CD8-positive, alpha-beta memory T cell (primary cell): ENCODE data around the gene OSBP2. TPM values are rescaled to one million over a fixed set of nuclear protein-coding genes. Genes with fewer than 3 reads are reported as not detected.
A peak's percentile ranks its signal among the peaks of the same experiment; 100 is the strongest.

Source experiments
- CTCF ChIA-PET: fragments of 350-600 bp; sonication (Branson Sonifier 250); formaldehyde crosslinking; loops from one replicate; lab custom pipeline; 2021; ENCODE audit warnings: antibody characterized with exemption; lab: Charles Lee
- POLR2A ChIA-PET: fragments of 350-600 bp; sonication (Branson Sonifier 250); formaldehyde crosslinking; loops from one replicate; lab custom pipeline; 2021; ENCODE audit warnings: antibody characterized with exemption; lab: Charles Lee
- DNase-seq, 5 donors: peaks; one replicate each; pipeline versions ENCODE4 v3.0.0 to v3.0.0-alpha.2; 2020 to 2022; ENCODE audit warnings: mixed read lengths in 1 of 5
- H3K27ac ChIP-seq: one replicate; pipeline ENCODE4 v1.7.0; 2013; ENCODE audit warnings: low read depth, mild to moderate bottlenecking, low read length, moderate library complexity
- H3K27me3 ChIP-seq: 2 replicates; pipeline ENCODE4 v1.7.0; 2013; ENCODE audit warnings: low read length, mild to moderate bottlenecking; ENCODE audit not compliant: insufficient read depth, poor library complexity, severe bottlenecking
- H3K36me3 ChIP-seq: 2 replicates; pipeline ENCODE4 v1.7.0; 2013; ENCODE audit warnings: mild to moderate bottlenecking, low read length, moderate library complexity; ENCODE audit not compliant: insufficient read depth
- H3K4me1 ChIP-seq: 2 replicates; pipeline ENCODE4 v1.7.0; 2013; ENCODE audit warnings: mild to moderate bottlenecking, low read length, moderate library complexity; ENCODE audit not compliant: insufficient read depth
- H3K4me3 ChIP-seq: 2 replicates; pipeline ENCODE4 v1.7.0; 2013; ENCODE audit warnings: mild to moderate bottlenecking, low read length
- H3K9me3 ChIP-seq: 2 replicates; pipeline ENCODE4 v1.7.0; 2013; ENCODE audit warnings: mild to moderate bottlenecking, low read length
- H3K27ac Mint-ChIP-seq, 8 donors: one replicate each; pipeline ENCODE4 v1.8.0; 2020 to 2021; ENCODE audit warnings: mixed read lengths in 8 of 8, mild to moderate bottlenecking in 6 of 8, inconsistent platforms in 3 of 8, moderate library complexity in 3 of 8
- H3K27me3 Mint-ChIP-seq, 2 donors: one replicate each; pipeline ENCODE4 v1.8.0; 2020 to 2021; ENCODE audit warnings: mixed read lengths in 2 of 2, mild to moderate bottlenecking in 1 of 2, moderate library complexity in 1 of 2
- H3K36me3 Mint-ChIP-seq, 3 donors: one replicate each; pipeline ENCODE4 v1.8.0; 2020 to 2021; ENCODE audit warnings: mixed read lengths in 3 of 3, inconsistent platforms in 1 of 3, mild to moderate bottlenecking in 1 of 3
- H3K4me1 Mint-ChIP-seq, 3 donors: one replicate each; pipeline ENCODE4 v1.8.0; 2020 to 2021; ENCODE audit warnings: mixed read lengths in 3 of 3, inconsistent platforms in 1 of 3, mild to moderate bottlenecking in 1 of 3
- H3K4me3 Mint-ChIP-seq, 7 donors: one replicate each; pipeline ENCODE4 v1.8.0; 2020 to 2021; ENCODE audit warnings: mixed read lengths in 7 of 7, mild to moderate bottlenecking in 6 of 7, moderate library complexity in 4 of 7, inconsistent platforms in 2 of 7
- H3K9me3 Mint-ChIP-seq, 5 donors: one replicate each; pipeline ENCODE4 v1.8.0; 2020 to 2022; ENCODE audit warnings: mixed read lengths in 5 of 5, mild to moderate bottlenecking in 3 of 5, moderate library complexity in 2 of 5, inconsistent platforms in 1 of 5
- polyA plus RNA-seq: library from polyadenylated mRNA; unstranded; fragments of 300-500 nt; fragmentation: Illumina TruSeq; gene quantifications from one replicate; pipeline ENCODE4 v1.2.3, GENCODE V29; 2021
- total RNA-seq, 2 experiments: library from RNA; stranded (reverse); gene quantifications; one replicate each; pipeline ENCODE4 v1.2.3, GENCODE V29; 2021

The OSBP2 gene
- total and polyA plus RNA-seq, 3 experiments from 2014 or later: 0.66 to 0.74 (median 0.74) TPM

DNA sequence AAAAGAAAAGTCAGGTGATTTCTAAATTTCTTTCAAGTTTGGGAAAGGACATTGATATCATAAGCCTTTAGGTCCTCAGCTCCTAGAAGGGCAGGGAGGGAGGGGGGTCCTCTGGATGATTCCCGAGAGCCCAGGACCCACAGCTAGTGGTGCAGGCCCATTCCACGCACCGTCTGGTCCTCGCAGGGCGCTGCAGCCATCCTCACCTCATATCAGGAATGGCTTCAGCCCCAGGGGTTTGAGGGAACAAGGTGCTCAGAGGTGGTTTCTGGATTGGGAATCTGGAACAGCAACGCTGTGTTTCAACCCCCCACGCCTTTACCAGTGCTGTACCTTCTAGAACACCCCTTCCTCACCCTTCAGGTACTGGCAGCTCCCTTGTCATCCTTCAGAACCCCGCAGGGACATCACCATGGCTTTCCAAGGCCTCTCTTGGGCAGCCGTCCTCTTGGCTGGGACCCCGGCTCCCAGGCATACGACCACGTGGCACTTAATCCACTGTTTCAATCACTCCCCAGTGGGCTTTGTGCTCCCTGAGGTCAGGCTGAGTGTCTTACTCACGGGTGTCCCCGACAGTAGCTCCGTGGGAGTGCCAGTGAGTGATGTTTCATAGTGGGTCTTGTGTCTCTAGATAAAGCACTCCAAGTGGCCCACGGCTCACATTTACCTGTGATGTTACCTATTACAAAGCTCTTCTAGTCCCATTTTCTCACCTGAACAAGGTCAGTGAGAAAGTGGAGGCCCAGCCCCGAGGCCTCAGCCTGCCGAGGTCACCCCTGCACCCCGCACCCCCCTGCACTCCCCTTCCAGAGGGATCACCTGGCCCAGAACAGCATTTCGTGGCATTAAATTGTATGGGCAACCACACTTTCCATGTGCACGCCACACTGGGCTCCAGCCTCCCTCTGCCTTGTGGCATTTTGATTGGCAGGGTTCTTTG lies 180.0 kb downstream of the OSBP2 start:
- H3K9me3 Mint-ChIP-seq: no peaks in the 10 kb centered on the region
- Histone ChIP-seq H3K36me3 (no peaks in the 10 kb centered on the region), H3K27me3 (no peaks in the 10 kb centered on the region), H3K4me3 (no peak overlapping the region), H3K9me3 (no peaks in the 10 kb centered on the region), H3K4me1 (no peaks in the 10 kb centered on the region), H3K27ac (no peak overlapping the region)
- H3K4me1 Mint-ChIP-seq: no peaks in the 10 kb centered on the region
- DNase-seq: no peak
- ChIA-PET CTCF (interaction anchor here (0.5 kb wide), 1 partner anchor 334 kb away, joined by 3 read pairs; no protein-coding TSS in a partner anchor), POLR2A (no interaction called here)
- H3K27ac Mint-ChIP-seq: peak overlapping the region in 1 of 8 donors; percentile 14
- no peaks in the 10 kb centered on the region for H3K36me3 Mint-ChIP-seq
- peaks cover 0 to 3% of the 10 kb centered on the region in 2 donors for H3K27me3 Mint-ChIP-seq
- no peak overlapping the region for H3K4me3 Mint-ChIP-seq

DNA sequence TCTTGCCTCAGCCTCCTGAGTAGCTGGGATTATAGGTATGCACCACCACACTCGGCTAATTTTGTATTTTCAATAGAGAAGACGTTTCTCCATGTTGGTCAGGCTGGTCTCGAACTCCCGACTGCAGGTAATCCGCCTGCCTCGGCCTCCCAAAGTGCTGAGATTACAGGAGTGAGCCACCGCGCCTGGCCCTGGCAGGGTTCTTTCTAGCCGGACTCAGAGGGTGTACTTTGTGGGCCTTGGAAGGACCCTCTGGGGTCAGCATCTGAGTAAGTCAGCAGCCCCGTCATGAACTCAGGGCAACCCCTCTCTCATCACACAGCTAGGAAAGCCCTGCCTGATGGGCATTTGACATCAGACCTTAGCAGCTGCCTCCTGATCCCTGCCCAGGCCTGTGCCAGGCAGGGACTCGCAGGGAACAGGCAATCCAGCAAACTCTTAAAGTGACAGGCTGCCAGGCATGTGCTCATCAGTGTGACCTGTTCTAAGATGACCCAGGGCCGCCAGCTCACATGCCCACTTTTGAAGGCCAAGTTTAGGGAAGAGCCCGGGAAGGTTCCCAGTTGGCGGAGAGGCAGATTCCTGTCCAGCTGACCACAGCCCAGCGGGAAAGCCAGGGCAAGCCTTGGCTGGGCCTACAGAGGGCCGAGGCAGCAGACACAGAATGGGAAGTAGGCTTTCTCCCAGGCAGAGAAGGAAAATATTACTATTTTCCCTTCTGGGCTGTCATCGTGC lies 181.0 kb downstream of the OSBP2 start:
- DNase-seq: no peak
- Histone ChIP-seq H3K4me3 (no peak overlapping the region), H3K36me3 (no peaks in the 10 kb centered on the region), H3K27me3 (no peaks in the 10 kb centered on the region), H3K9me3 (no peaks in the 10 kb centered on the region), H3K27ac (no peak overlapping the region), H3K4me1 (no peaks in the 10 kb centered on the region)
- H3K36me3 Mint-ChIP-seq: no peaks in the 10 kb centered on the region
- no peak overlapping the region for H3K27ac Mint-ChIP-seq
- H3K4me1 Mint-ChIP-seq: no peaks in the 10 kb centered on the region
- peaks cover 0 to 3% of the 10 kb centered on the region in 2 donors for H3K27me3 Mint-ChIP-seq
- CTCF ChIA-PET: no interaction called here
- no peak overlapping the region for H3K4me3 Mint-ChIP-seq
- POLR2A ChIA-PET: no interaction called here
- no peaks in the 10 kb centered on the region for H3K9me3 Mint-ChIP-seq

DNA sequence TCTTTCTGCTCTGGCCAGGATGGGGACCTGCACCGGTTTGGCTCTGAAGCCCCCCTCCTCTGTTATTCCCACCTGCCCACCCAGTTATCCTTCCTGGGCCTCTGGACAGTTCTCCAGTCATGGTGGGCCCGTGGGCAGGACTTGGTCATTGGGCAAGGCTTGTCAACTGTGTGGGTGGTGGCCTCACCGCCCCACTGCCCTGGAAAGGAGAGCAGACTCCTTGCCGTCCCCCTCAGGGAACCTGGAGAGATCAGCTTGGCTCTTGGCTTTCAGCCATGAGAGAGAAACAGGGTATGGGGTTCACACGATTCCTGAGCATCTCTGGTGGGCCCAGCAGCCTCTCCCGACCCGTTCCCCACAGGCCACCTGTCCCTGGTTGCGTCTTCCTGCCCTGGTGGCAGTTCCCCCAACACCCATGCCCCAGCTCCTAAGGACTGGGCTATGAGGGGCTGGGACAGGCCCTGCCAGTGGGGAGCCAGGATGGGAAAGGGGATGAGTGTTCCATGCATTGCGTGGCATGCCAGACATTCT lies 181.6 kb downstream of the OSBP2 start:
- Histone ChIP-seq H3K27ac (no peak overlapping the region), H3K27me3 (no peaks in the 10 kb centered on the region), H3K4me1 (no peaks in the 10 kb centered on the region), H3K4me3 (no peak overlapping the region), H3K9me3 (no peaks in the 10 kb centered on the region), H3K36me3 (no peaks in the 10 kb centered on the region)
- DNase-seq: no peak
- Mint-ChIP-seq H3K36me3 (no peaks in the 10 kb centered on the region), H3K4me3 (no peak overlapping the region), H3K4me1 (no peaks in the 10 kb centered on the region), H3K27ac (no peak overlapping the region), H3K9me3 (no peaks in the 10 kb centered on the region), H3K27me3 (peaks cover 0 to 3% of the 10 kb centered on the region in 2 donors)
- CTCF ChIA-PET: no interaction called here
- POLR2A ChIA-PET: no interaction called here

DNA sequence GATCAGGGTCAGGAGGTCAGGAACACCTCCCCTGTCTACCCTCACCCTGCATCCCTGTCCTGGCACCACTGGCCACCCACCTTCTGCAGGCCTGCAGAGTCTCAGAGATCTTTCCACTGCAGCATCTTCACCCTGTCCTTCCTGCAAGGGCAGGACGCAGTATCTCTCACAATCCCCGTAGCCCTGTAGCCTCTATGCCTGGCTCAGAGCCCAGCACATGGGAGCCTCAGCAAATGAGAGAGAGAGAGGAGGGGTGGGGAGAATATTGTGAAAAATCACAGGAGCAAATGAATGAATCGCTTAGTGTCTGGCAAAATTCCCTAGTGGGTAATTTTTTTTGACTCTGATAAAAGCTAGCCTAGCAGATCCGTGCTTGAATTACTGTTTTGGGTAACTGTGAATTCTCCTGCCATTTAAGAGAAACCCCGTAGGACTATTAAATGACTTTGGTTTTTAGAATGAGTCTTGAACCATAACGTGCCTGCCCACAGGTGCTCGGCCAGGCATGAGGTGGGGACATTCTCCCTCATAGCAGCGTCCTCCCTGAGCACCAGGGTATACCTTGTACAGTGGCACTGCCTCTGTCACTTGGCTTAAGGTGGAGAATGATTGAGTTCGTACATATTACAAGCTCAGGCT lies 182.4 kb downstream of the OSBP2 start:
- Mint-ChIP-seq H3K27ac (no peak overlapping the region), H3K4me3 (no peak overlapping the region), H3K4me1 (no peaks in the 10 kb centered on the region), H3K9me3 (no peaks in the 10 kb centered on the region), H3K27me3 (peaks cover 0 to 3% of the 10 kb centered on the region in 2 donors), H3K36me3 (no peaks in the 10 kb centered on the region)
- no peak for DNase-seq
- H3K27ac ChIP-seq: no peak overlapping the region
- ChIA-PET CTCF (no interaction called here), POLR2A (no interaction called here)
- H3K4me3 ChIP-seq: no peak overlapping the region
- H3K36me3 ChIP-seq: no peaks in the 10 kb centered on the region
- no peaks in the 10 kb centered on the region for H3K9me3 ChIP-seq
- H3K27me3 ChIP-seq: no peaks in the 10 kb centered on the region
- H3K4me1 ChIP-seq: no peaks in the 10 kb centered on the region

DNA sequence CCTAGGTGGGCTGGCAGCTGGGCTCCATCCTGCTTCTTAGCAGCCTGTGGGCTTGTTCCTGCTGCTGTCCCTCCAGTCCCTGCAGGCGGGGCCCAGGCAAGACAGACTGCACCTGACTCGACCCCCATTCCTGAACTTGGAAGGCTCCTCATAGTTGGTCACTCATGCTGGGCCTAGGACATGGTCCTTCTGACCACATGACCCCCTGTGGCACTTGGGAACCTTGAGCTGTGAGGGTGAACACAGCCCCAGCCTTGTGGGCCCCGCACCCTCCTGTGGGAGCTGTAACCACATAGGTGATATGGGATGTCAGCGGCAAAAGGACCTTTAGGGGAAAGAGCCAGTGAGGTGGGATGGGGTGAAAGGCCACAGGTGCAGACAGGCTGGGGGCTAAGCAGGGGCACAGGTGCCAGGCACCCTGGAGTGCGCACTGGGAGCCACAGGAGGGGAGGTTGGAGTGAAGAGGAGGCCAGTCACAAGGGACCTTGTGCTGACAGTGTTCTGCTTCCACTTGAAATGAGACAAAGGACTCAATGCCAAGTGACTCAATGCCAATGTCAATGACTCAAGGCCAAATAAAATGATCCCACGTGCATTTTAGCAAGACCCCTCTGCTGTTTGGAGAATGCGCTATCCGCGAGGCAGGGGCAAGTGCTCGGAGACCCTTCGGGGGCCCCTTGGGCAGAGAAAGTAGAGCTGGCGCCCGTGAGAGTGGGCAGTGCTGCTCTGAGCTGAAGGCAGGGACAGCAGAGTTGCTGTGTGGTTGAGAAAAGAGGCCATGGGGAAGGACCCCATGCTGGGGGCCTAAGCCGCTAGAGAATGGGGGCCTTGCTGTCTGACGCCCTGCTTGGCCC lies 183.2 kb downstream of the OSBP2 start:
- no peak for DNase-seq
- no peaks in the 10 kb centered on the region for H3K4me1 ChIP-seq
- CTCF ChIA-PET: no interaction called here
- Mint-ChIP-seq H3K4me1 (no peaks in the 10 kb centered on the region), H3K4me3 (no peak overlapping the region), H3K36me3 (no peaks in the 10 kb centered on the region), H3K9me3 (no peaks in the 10 kb centered on the region), H3K27me3 (peaks cover 0 to 3% of the 10 kb centered on the region in 2 donors), H3K27ac (peak overlapping the region in 2 of 8 donors; percentile 40 to 56)
- no peaks in the 10 kb centered on the region for H3K36me3 ChIP-seq
- no peaks in the 10 kb centered on the region for H3K9me3 ChIP-seq
- no peak overlapping the region for H3K4me3 ChIP-seq
- POLR2A ChIA-PET: no interaction called here
- no peak overlapping the region for H3K27ac ChIP-seq
- no peaks in the 10 kb centered on the region for H3K27me3 ChIP-seq

DNA sequence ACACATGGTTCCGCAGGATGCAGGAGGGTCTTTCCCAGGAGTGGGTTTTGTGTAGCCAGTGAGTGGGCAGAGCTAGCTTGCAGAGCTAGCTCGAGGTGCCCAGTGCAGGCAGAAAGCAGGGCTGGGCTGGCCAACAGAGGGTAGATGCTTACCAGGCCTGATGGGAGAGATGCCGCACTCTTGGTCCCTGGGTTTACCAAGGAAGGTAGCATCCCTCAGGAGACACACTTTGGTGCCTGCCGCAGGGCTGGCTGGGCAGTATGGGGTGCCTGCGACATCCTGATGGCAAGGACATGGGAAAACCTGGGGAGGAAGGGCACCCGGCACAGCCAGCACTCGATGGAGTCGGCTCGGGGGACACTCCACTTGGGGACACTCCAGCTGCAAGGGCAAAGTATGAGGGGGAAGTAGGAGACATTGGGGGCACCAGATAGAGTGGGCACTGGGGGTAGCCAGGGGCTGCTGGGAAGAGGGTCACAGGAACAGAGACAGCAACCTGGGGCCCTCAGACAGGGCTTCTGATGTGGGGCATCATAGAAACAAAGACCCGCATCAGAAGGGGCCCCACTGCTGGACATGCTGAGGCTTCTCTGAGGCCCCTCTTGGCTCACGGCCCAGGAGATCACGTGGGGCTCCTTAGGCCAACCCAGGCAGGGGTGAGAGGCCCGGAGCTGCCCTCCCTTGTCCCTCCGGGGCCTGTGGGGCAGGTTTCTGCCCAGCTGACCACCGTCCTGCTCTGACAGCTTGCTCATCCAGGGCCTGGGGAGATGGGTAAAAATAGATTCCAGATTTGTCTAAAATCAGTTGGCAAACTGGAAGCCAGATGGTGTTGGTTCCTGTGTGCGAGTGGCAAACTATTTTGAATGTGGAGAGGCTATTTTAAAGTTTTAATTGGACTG lies 184.1 kb downstream of the OSBP2 start:
- H3K36me3 Mint-ChIP-seq: no peaks in the 10 kb centered on the region
- Histone ChIP-seq H3K4me1 (no peaks in the 10 kb centered on the region), H3K4me3 (no peak overlapping the region), H3K36me3 (no peaks in the 10 kb centered on the region), H3K27me3 (no peaks in the 10 kb centered on the region), H3K27ac (no peak overlapping the region), H3K9me3 (no peaks in the 10 kb centered on the region)
- H3K27ac Mint-ChIP-seq: peak overlapping the region in 1 of 8 donors; percentile 56
- CTCF ChIA-PET: interaction anchor here (1.3 kb wide), 1 partner anchor 244 kb away, joined by 4 read pairs; no protein-coding TSS in a partner anchor
- H3K9me3 Mint-ChIP-seq: no peaks in the 10 kb centered on the region
- POLR2A ChIA-PET: no interaction called here
- H3K4me1 Mint-ChIP-seq: no peaks in the 10 kb centered on the region
- no peak for DNase-seq
- peaks cover 0 to 3% of the 10 kb centered on the region in 2 donors for H3K27me3 Mint-ChIP-seq
- H3K4me3 Mint-ChIP-seq: peak overlapping the region in 1 of 7 donors; percentile 70
